Measurements from ENCODE around the gene GOLGA8N.

GOLGA8N gene

GRCh38 chr15:32641517-32642059 lies 48.3 kb downstream of the GOLGA8N start, which contains the start of gene SCG5:
Gene SCG5, plus strand, starts transcription at chr15:32641710. Its CDS starts 1,883 bp downstream, at chr15:32643593.
- Histone ChIP-seq H3K18ac (ENCODE audit: low read depth in 1 of 2, low read length in 2 of 2) (peak within 1 kb of the TSS in 1 of 2 experiments; percentile 41), H3K4me2 (ENCODE audit: low read length, poor library complexity, severe bottlenecking) (peak within 1 kb of the TSS; percentile 12), H3K27me3 (ENCODE audit: control insufficient read depth in 1 of 2, insufficient read depth in 1 of 2, low read length in 2 of 2) (no peaks in the 10 kb centered on the region), H3K9me3 (ENCODE audit: control insufficient read depth, low read length) (no peaks in the 10 kb centered on the region), H3K79me1 (replicated peaks; ENCODE audit: low read length, poor library complexity, severe bottlenecking) (no peaks in the 10 kb centered on the region), H3K4ac (ENCODE audit: low read depth in 1 of 2, low read length in 2 of 2) (no peak within 1 kb of the TSS), H2BK15ac (ENCODE audit: low read depth, poor library complexity, severe bottlenecking) (no peak within 1 kb of the TSS), H2AK5ac (ENCODE audit: low read length, severe bottlenecking) (peak within 1 kb of the TSS; percentile 50), H2AFZ (ENCODE audit: low read depth, low read length) (no peak within 1 kb of the TSS), H2BK12ac (ENCODE audit: low read length in 2 of 2) (no peak within 1 kb of the TSS), H3K14ac (ENCODE audit: low read length in 2 of 2) (no peak within 1 kb of the TSS), H3K23ac (ENCODE audit: low read length in 2 of 2) (no peak within 1 kb of the TSS), H3K4me1 (ENCODE audit: control insufficient read depth, insufficient read depth, low read depth, low read length) (peaks cover 5% of the 10 kb centered on the region), H3K4me3 (ENCODE audit: insufficient read depth in 1 of 2, low read depth in 1 of 2, low read length in 2 of 2) (peak within 1 kb of the TSS; percentile 40 to 75), H3K36me3 (ENCODE audit: control insufficient read depth in 1 of 2, insufficient read depth in 2 of 2, low read depth in 1 of 2, low read length in 2 of 2) (peaks cover 0 to 11% of the 10 kb centered on the region in 2 experiments), H4K91ac (ENCODE audit: low read length) (peak within 1 kb of the TSS; percentile 78), H2BK5ac (ENCODE audit: low read depth, low read length, poor library complexity, severe bottlenecking) (no peak within 1 kb of the TSS), H3K9ac (ENCODE audit: low read length) (peak within 1 kb of the TSS; percentile 82), H3K27ac (ENCODE audit: low read length, poor library complexity, severe bottlenecking) (no peak within 1 kb of the TSS), H2BK120ac (ENCODE audit: low read depth, low read length) (no peak within 1 kb of the TSS), H4K8ac (ENCODE audit: low read length) (peak within 1 kb of the TSS; percentile 91)
- WGBS = 52% methylated on average over 22 of the region's 22 CpGs
- no peak for DNase-seq

- Histone ChIP-seq H3K9ac (ENCODE audit: low read length) (no peak overlapping the region), H3K79me1 (replicated peaks; ENCODE audit: low read length, poor library complexity, severe bottlenecking) (no peaks in the 10 kb centered on the region), H2BK15ac (ENCODE audit: low read depth, poor library complexity, severe bottlenecking) (no peak overlapping the region), H2BK5ac (ENCODE audit: low read depth, low read length, poor library complexity, severe bottlenecking) (no peak overlapping the region), H2AFZ (ENCODE audit: low read depth, low read length) (peak overlapping the region; percentile 64), H4K8ac (ENCODE audit: low read length) (peak overlapping the region; percentile 17), H3K27me3 (ENCODE audit: control insufficient read depth in 1 of 2, insufficient read depth in 1 of 2, low read length in 2 of 2) (no peaks in the 10 kb centered on the region), H3K18ac (ENCODE audit: low read depth in 1 of 2, low read length in 2 of 2) (peak overlapping the region in 1 of 2 experiments; percentile 56), H3K4me2 (ENCODE audit: low read length, poor library complexity, severe bottlenecking) (peak overlapping the region; percentile 1), H3K4me3 (ENCODE audit: insufficient read depth in 1 of 2, low read depth in 1 of 2, low read length in 2 of 2) (no peak overlapping the region), H3K9me3 (ENCODE audit: control insufficient read depth, low read length) (no peaks in the 10 kb centered on the region), H3K4ac (ENCODE audit: low read depth in 1 of 2, low read length in 2 of 2) (no peak overlapping the region), H2AK5ac (ENCODE audit: low read length, severe bottlenecking) (peak overlapping the region; percentile 50), H2BK120ac (ENCODE audit: low read depth, low read length) (no peak overlapping the region), H3K27ac (ENCODE audit: low read length, poor library complexity, severe bottlenecking) (no peak overlapping the region), H2BK12ac (ENCODE audit: low read length in 2 of 2) (no peak overlapping the region), H3K4me1 (ENCODE audit: control insufficient read depth, insufficient read depth, low read depth, low read length) (peaks cover 5% of the 10 kb centered on the region), H4K91ac (ENCODE audit: low read length) (no peak overlapping the region), H3K23ac (ENCODE audit: low read length in 2 of 2) (no peak overlapping the region), H3K36me3 (ENCODE audit: control insufficient read depth in 1 of 2, insufficient read depth in 2 of 2, low read depth in 1 of 2, low read length in 2 of 2) (no peaks in the 10 kb centered on the region), H3K14ac (ENCODE audit: low read length in 2 of 2) (no peak overlapping the region)
- peak; percentile 41 for DNase-seq
- WGBS = 52% methylated on average over 5 of the region's 5 CpGs
Measured at GRCh38 chr15:32642667-32643435, 49.6 kb downstream of the GOLGA8N start.

GRCh38 chr15:32643907-32644445 lies 50.7 kb downstream of the GOLGA8N start:
- Histone ChIP-seq H3K36me3 (ENCODE audit: control insufficient read depth in 1 of 2, insufficient read depth in 2 of 2, low read depth in 1 of 2, low read length in 2 of 2) (no peaks in the 10 kb centered on the region), H2BK12ac (ENCODE audit: low read length in 2 of 2) (no peak overlapping the region), H3K4ac (ENCODE audit: low read depth in 1 of 2, low read length in 2 of 2) (no peak overlapping the region), H3K79me1 (replicated peaks; ENCODE audit: low read length, poor library complexity, severe bottlenecking) (peaks cover 2% of the 10 kb centered on the region), H3K4me2 (ENCODE audit: low read length, poor library complexity, severe bottlenecking) (no peak overlapping the region), H3K4me1 (ENCODE audit: control insufficient read depth, insufficient read depth, low read depth, low read length) (peaks cover 5% of the 10 kb centered on the region), H3K23ac (ENCODE audit: low read length in 2 of 2) (no peak overlapping the region), H2BK120ac (ENCODE audit: low read depth, low read length) (no peak overlapping the region), H3K27ac (ENCODE audit: low read length, poor library complexity, severe bottlenecking) (no peak overlapping the region), H2BK15ac (ENCODE audit: low read depth, poor library complexity, severe bottlenecking) (no peak overlapping the region), H3K18ac (ENCODE audit: low read depth in 1 of 2, low read length in 2 of 2) (no peak overlapping the region), H2BK5ac (ENCODE audit: low read depth, low read length, poor library complexity, severe bottlenecking) (no peak overlapping the region), H3K14ac (ENCODE audit: low read length in 2 of 2) (no peak overlapping the region), H3K27me3 (ENCODE audit: control insufficient read depth in 1 of 2, insufficient read depth in 1 of 2, low read length in 2 of 2) (no peaks in the 10 kb centered on the region), H2AFZ (ENCODE audit: low read depth, low read length) (no peak overlapping the region), H3K9ac (ENCODE audit: low read length) (no peak overlapping the region), H2AK5ac (ENCODE audit: low read length, severe bottlenecking) (no peak overlapping the region), H3K4me3 (ENCODE audit: insufficient read depth in 1 of 2, low read depth in 1 of 2, low read length in 2 of 2) (no peak overlapping the region), H4K91ac (ENCODE audit: low read length) (no peak overlapping the region), H3K9me3 (ENCODE audit: control insufficient read depth, low read length) (no peaks in the 10 kb centered on the region), H4K8ac (ENCODE audit: low read length) (no peak overlapping the region)
- WGBS = no CpG with 5 or more reads among the region's 1 CpG
- DNase-seq = peak; percentile 29

GRCh38 chr15:32646291-32646690 lies 53.0 kb downstream of the GOLGA8N start:
- Histone ChIP-seq H3K79me1 (replicated peaks; ENCODE audit: low read length, poor library complexity, severe bottlenecking) (peaks cover 3% of the 10 kb centered on the region), H3K23ac (ENCODE audit: low read length in 2 of 2) (no peak overlapping the region), H2BK5ac (ENCODE audit: low read depth, low read length, poor library complexity, severe bottlenecking) (no peak overlapping the region), H3K27ac (ENCODE audit: low read length, poor library complexity, severe bottlenecking) (no peak overlapping the region), H3K18ac (ENCODE audit: low read depth in 1 of 2, low read length in 2 of 2) (no peak overlapping the region), H3K4me2 (ENCODE audit: low read length, poor library complexity, severe bottlenecking) (no peak overlapping the region), H3K27me3 (ENCODE audit: control insufficient read depth in 1 of 2, insufficient read depth in 1 of 2, low read length in 2 of 2) (no peaks in the 10 kb centered on the region), H2AFZ (ENCODE audit: low read depth, low read length) (no peak overlapping the region), H3K9me3 (ENCODE audit: control insufficient read depth, low read length) (no peaks in the 10 kb centered on the region), H4K8ac (ENCODE audit: low read length) (no peak overlapping the region), H3K4me3 (ENCODE audit: insufficient read depth in 1 of 2, low read depth in 1 of 2, low read length in 2 of 2) (no peak overlapping the region), H3K14ac (ENCODE audit: low read length in 2 of 2) (no peak overlapping the region), H3K4me1 (ENCODE audit: control insufficient read depth, insufficient read depth, low read depth, low read length) (peaks cover 5% of the 10 kb centered on the region), H3K9ac (ENCODE audit: low read length) (no peak overlapping the region), H4K91ac (ENCODE audit: low read length) (no peak overlapping the region), H2BK120ac (ENCODE audit: low read depth, low read length) (no peak overlapping the region), H2BK15ac (ENCODE audit: low read depth, poor library complexity, severe bottlenecking) (no peak overlapping the region), H3K4ac (ENCODE audit: low read depth in 1 of 2, low read length in 2 of 2) (no peak overlapping the region), H3K36me3 (ENCODE audit: control insufficient read depth in 1 of 2, insufficient read depth in 2 of 2, low read depth in 1 of 2, low read length in 2 of 2) (no peaks in the 10 kb centered on the region), H2BK12ac (ENCODE audit: low read length in 2 of 2) (no peak overlapping the region), H2AK5ac (ENCODE audit: low read length, severe bottlenecking) (no peak overlapping the region)
- DNase-seq = no peak
- 94% methylated on average over 3 of the region's 5 CpGs for WGBS

Measured in mesenchymal stem cell (in vitro differentiated cells and primary cell).